Thyroid gland (tissue), 4 donors: Measurements from ENCODE around the gene MAP2K4.

Source experiments
- POLR2A ChIP-seq, 2 donors: fragments of 450-650 bp; IDR thresholded peaks; one replicate each; pipeline ENCODE4 v1.6.1; 2017; ENCODE audit warnings: antibody characterized with exemption in 2 of 2, mild to moderate bottlenecking in 2 of 2, moderate library complexity in 1 of 2
- TF ChIP-seq, protein P1 (sequence below), 6 experiments: fragments of 200-600 bp in 3 of 6; fragments of 450-650 bp in 3 of 6; sonication (generic) in 3 of 6; IDR thresholded peaks; one replicate each; pipeline ENCODE4 v1.5.1; 2016 to 2019; ENCODE audit warnings: antibody characterized with exemption in 6 of 6, mild to moderate bottlenecking in 2 of 6, inconsistent platforms in 1 of 6, moderate library complexity in 1 of 6

DNA sequence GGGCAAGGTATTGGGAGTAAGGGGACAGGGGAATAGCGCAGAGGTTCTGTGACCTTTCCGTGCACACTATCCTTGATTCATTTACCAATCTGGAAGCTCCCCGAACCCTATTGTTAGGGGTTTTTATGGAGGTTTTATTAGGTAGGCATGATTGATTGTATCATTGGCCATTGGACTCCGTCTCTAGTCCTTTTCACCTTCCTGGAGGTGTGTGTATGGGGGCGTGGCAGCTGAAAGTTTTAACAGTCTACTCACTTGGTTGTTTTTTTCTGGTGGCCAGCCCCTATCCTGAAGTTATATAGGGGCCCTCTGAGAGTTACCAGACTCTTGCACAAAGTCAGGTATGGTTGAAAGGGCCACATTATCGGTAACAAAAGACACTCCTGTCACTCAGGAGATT lies 23.0 kb downstream of the MAP2K4 start:
- TF ChIP-seq, protein P1, sequence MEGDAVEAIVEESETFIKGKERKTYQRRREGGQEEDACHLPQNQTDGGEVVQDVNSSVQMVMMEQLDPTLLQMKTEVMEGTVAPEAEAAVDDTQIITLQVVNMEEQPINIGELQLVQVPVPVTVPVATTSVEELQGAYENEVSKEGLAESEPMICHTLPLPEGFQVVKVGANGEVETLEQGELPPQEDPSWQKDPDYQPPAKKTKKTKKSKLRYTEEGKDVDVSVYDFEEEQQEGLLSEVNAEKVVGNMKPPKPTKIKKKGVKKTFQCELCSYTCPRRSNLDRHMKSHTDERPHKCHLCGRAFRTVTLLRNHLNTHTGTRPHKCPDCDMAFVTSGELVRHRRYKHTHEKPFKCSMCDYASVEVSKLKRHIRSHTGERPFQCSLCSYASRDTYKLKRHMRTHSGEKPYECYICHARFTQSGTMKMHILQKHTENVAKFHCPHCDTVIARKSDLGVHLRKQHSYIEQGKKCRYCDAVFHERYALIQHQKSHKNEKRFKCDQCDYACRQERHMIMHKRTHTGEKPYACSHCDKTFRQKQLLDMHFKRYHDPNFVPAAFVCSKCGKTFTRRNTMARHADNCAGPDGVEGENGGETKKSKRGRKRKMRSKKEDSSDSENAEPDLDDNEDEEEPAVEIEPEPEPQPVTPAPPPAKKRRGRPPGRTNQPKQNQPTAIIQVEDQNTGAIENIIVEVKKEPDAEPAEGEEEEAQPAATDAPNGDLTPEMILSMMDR (IDR thresholded peaks at IDR 0.05), result no peak
- no peak for TF ChIP-seq POLR2A (IDR thresholded peaks at IDR 0.05)
